Activated CD4-positive, CD25-positive, alpha-beta regulatory T cell (primary cell): ENCODE results near the gene PTPN13.

Experiments
- DNase-seq, 4 experiments: peaks; one replicate each; lab custom pipeline; 2025; lab: John Stamatoyannopoulos, UW

The PTPN13 gene

DNA sequence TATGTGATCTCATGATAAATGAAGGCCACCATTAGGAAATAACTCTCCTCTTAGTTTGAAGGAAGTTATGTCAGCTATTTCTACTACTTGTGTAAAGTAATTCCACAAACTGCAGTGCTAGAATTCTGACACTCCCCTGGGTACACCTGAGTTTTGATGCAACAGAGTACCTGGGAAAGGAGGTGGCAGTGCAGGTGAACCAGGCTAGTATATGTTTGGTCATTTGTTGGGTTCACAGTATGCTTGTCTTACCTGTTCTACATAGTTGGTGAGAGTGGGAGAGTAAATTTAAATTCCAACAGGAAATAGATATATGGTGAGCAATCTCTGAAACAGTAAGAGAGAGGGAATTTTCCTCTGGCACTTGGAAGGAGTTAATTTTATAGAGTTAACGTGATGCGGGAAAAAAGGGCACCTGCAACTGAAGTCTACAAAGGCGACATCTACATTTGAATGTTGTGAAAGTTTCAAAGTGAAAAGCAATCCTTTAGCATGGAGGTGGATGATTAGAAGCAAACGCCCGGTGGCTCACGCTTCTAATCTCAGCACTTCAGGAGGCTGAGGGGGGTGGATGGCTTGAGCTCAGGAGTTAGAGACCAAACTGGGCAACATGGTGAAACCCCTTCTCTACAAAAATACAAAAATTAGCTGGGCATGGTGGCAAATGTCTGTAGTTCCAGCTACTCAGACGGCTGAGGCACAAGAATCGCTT, 263.4 kb downstream of the PTPN13 start:
- no peak for DNase-seq
